HEK293 (cell line): ENCODE measurements around the gene SEPTIN3.
A peak's percentile ranks its signal among the peaks of the same experiment; 100 is the strongest.

Experiments used
- CTCF ChIA-PET: fragments of 350-600 bp; formaldehyde crosslinking; extraction: SDS; loops from one replicate; lab custom pipeline; 2021; ENCODE audit warnings: antibody characterized with exemption; lab: Yijun Ruan, JAX
- POLR2A ChIA-PET: fragments of 300-600 bp; formaldehyde crosslinking; extraction: SDS; loops from one replicate; lab custom pipeline; 2020; ENCODE audit warnings: antibody characterized with exemption, inconsistent platforms; lab: Yijun Ruan, JAX
- H3K27ac ChIP-seq: fragments of 200-500 bp; sonication (Bioruptor generic); 2 replicates; pipeline ENCODE4 v1.5.1; 2014; ENCODE audit warnings: low read depth, low read length, control low read depth, inconsistent platforms; ENCODE audit errors: extremely low read depth
- H3K36me3 ChIP-seq, 2 experiments: fragments of 200-500 bp in 1 of 2; sonication (Bioruptor generic) in 1 of 2; 1 replicate in 1 of 2; 2 replicates in 1 of 2; pipeline ENCODE4 v1.5.1; 2014 to 2017; ENCODE audit warnings: inconsistent platforms in 2 of 2, low read length in 2 of 2; ENCODE audit not compliant: control insufficient read depth in 2 of 2, insufficient read depth in 1 of 2
- H3K4me1 ChIP-seq: fragments of 200-500 bp; sonication (Bioruptor generic); 2 replicates; pipeline ENCODE4 v1.5.1; 2014; ENCODE audit warnings: mild to moderate bottlenecking, low read length, inconsistent platforms; ENCODE audit not compliant: control insufficient read depth, insufficient read depth
- H3K4me3 ChIP-seq: 2 replicates; pipeline ENCODE4 v1.5.1; 2011; ENCODE audit warnings: low read depth, mild to moderate bottlenecking, control low read depth, low read length, moderate library complexity
- H3K9me3 ChIP-seq: fragments of 200-500 bp; sonication (Bioruptor generic); 2 replicates; pipeline ENCODE4 v1.5.1; 2014; ENCODE audit warnings: low read depth, low read length, inconsistent platforms; ENCODE audit not compliant: control insufficient read depth, insufficient read depth
- ATF2 ChIP-seq: fragments of 450-650 bp; formaldehyde crosslinking; IDR thresholded peaks from 2 replicates; pipeline ENCODE4 v1.5.1; 2016; ENCODE audit warnings: missing biosample characterization, missing genetic modification characterization, low read depth
- EGR2 ChIP-seq: fragments of 450-650 bp; formaldehyde crosslinking; IDR thresholded peaks from 2 replicates; pipeline ENCODE4 v1.5.1; 2016; ENCODE audit warnings: low read depth, missing biosample characterization, missing genetic modification characterization
- GLI4 ChIP-seq: fragments of 450-650 bp; formaldehyde crosslinking; IDR thresholded peaks from 2 replicates; pipeline ENCODE4 v1.5.1; 2016; ENCODE audit warnings: missing biosample characterization, missing genetic modification characterization
- GLIS1 ChIP-seq: fragments of 450-650 bp; formaldehyde crosslinking; IDR thresholded peaks from 2 replicates; pipeline ENCODE4 v1.5.1; 2016; ENCODE audit warnings: missing biosample characterization, missing genetic modification characterization
- GLIS2 ChIP-seq: fragments of 450-650 bp; formaldehyde crosslinking; IDR thresholded peaks from 2 replicates; pipeline ENCODE4 v1.5.1; 2016; ENCODE audit warnings: missing biosample characterization, missing genetic modification characterization
- KLF17 ChIP-seq: fragments of 450-650 bp; formaldehyde crosslinking; IDR thresholded peaks from 2 replicates; pipeline ENCODE4 v1.5.1; 2016; ENCODE audit warnings: missing biosample characterization, missing genetic modification characterization
- KLF8 ChIP-seq: fragments of 450-650 bp; formaldehyde crosslinking; IDR thresholded peaks from 2 replicates; pipeline ENCODE4 v1.5.1; 2016; ENCODE audit warnings: missing biosample characterization, missing genetic modification characterization
- PBX3 ChIP-seq: sonication (generic); formaldehyde crosslinking; IDR thresholded peaks from 2 replicates; pipeline ENCODE4 v1.8.1; 2022; ENCODE audit warnings: mild to moderate bottlenecking, moderate library complexity, missing genetic modification reagents
- SETDB1 ChIP-seq: IDR thresholded peaks from one replicate; pipeline ENCODE4 v1.6.1; 2017; ENCODE audit warnings: mild to moderate bottlenecking, low read length, moderate library complexity, mixed read lengths; ENCODE audit not compliant: insufficient read length
- ZBTB21 ChIP-seq: fragments of 450-650 bp; formaldehyde crosslinking; IDR thresholded peaks from 2 replicates; pipeline ENCODE4 v1.5.1; 2017; ENCODE audit warnings: missing biosample characterization, missing genetic modification characterization
- ZBTB26 ChIP-seq: fragments of 450-650 bp; formaldehyde crosslinking; optimal IDR thresholded peaks from 2 replicates; pipeline ENCODE3; 2016; ENCODE audit warnings: missing biosample characterization, mild to moderate bottlenecking, missing genetic modification characterization
- ZBTB6 ChIP-seq: fragments of 450-650 bp; formaldehyde crosslinking; IDR thresholded peaks from 2 replicates; pipeline ENCODE4 v1.5.1; 2017; ENCODE audit warnings: missing biosample characterization, missing genetic modification characterization
- ZFHX2 ChIP-seq: fragments of 450-650 bp; formaldehyde crosslinking; conservative IDR thresholded peaks from 2 replicates; pipeline ENCODE4 v1.5.1; 2016; ENCODE audit warnings: missing biosample characterization, missing genetic modification characterization
- ZIC2 ChIP-seq: fragments of 450-650 bp; formaldehyde crosslinking; IDR thresholded peaks from 2 replicates; pipeline ENCODE4 v1.5.1; 2016; ENCODE audit warnings: missing biosample characterization, missing genetic modification characterization
- ZNF169 ChIP-seq: fragments of 450-650 bp; formaldehyde crosslinking; IDR thresholded peaks from 2 replicates; pipeline ENCODE4 v1.5.1; 2016; ENCODE audit warnings: missing biosample characterization, missing genetic modification characterization
- ZNF174 ChIP-seq: fragments of 450-650 bp; formaldehyde crosslinking; IDR thresholded peaks from 2 replicates; pipeline ENCODE4 v1.5.0; 2017; ENCODE audit warnings: missing biosample characterization, mild to moderate bottlenecking, missing genetic modification characterization
- ZNF19 ChIP-seq: fragments of 450-650 bp; formaldehyde crosslinking; IDR thresholded peaks from 2 replicates; pipeline ENCODE4; 2016; ENCODE audit warnings: missing biosample characterization, missing genetic modification characterization, low read depth
- ZNF24 ChIP-seq: fragments of 450-650 bp; formaldehyde crosslinking; IDR thresholded peaks from 2 replicates; pipeline ENCODE4 v1.5.1; 2016; ENCODE audit warnings: missing biosample characterization, missing genetic modification characterization
- ZNF398 ChIP-seq: fragments of 450-650 bp; formaldehyde crosslinking; IDR thresholded peaks from 2 replicates; pipeline ENCODE4 v1.5.1; 2017; ENCODE audit warnings: missing biosample characterization, missing genetic modification characterization
- ZNF404 ChIP-seq: fragments of 450-650 bp; formaldehyde crosslinking; IDR thresholded peaks from 2 replicates; pipeline ENCODE4 v1.5.1; 2017; ENCODE audit warnings: missing biosample characterization, missing genetic modification characterization
- ZNF488 ChIP-seq: fragments of 450-650 bp; formaldehyde crosslinking; IDR thresholded peaks from 2 replicates; pipeline ENCODE4 v1.5.1; 2016; ENCODE audit warnings: missing biosample characterization, missing genetic modification characterization
- ZNF544 ChIP-seq: fragments of 450-650 bp; formaldehyde crosslinking; IDR thresholded peaks from 2 replicates; pipeline ENCODE4 v1.5.0; 2017; ENCODE audit warnings: missing biosample characterization, missing genetic modification characterization
- ZNF621 ChIP-seq: fragments of 450-650 bp; formaldehyde crosslinking; IDR thresholded peaks from 2 replicates; pipeline ENCODE4 v1.5.1; 2017; ENCODE audit warnings: missing biosample characterization, missing genetic modification characterization
- ZNF664 ChIP-seq: fragments of 450-650 bp; formaldehyde crosslinking; IDR thresholded peaks from 2 replicates; pipeline ENCODE4 v1.5.1; 2016; ENCODE audit warnings: missing biosample characterization, missing genetic modification characterization
- ZNF677 ChIP-seq: fragments of 450-650 bp; IDR thresholded peaks from 2 replicates; pipeline ENCODE4 v1.5.0; 2018; ENCODE audit warnings: missing biosample characterization, mild to moderate bottlenecking, missing genetic modification characterization, moderate library complexity
- ZNF777 ChIP-seq: fragments of 450-650 bp; formaldehyde crosslinking; IDR thresholded peaks from 2 replicates; pipeline ENCODE4 v1.5.1; 2017; ENCODE audit warnings: missing biosample characterization, missing genetic modification characterization, borderline replicate concordance
- ZSCAN16 ChIP-seq: fragments of 450-650 bp; formaldehyde crosslinking; IDR thresholded peaks from 2 replicates; pipeline ENCODE4 v1.5.1; 2016; ENCODE audit warnings: missing biosample characterization, missing genetic modification characterization
- ZXDB ChIP-seq: fragments of 450-650 bp; formaldehyde crosslinking; IDR thresholded peaks from 2 replicates; pipeline ENCODE4 v1.5.1; 2016; ENCODE audit warnings: missing biosample characterization, missing genetic modification characterization

SEPTIN3 gene

GRCh38 chr22:41976961-41977566 lies 7.8 kb downstream of the SEPTIN3 start (continued):
- TF ChIP-seq ZNF404 (tag by site-specific recombination), result no peak
- peak; percentile 70 for TF ChIP-seq GLIS2 (tag by site-specific recombination)
- TF ChIP-seq GLIS1 (tag by site-specific recombination), result peak; percentile 46; the same call in 1 of the 2 replicates
- TF ChIP-seq ZBTB21 (tag by site-specific recombination), result no peak
- TF ChIP-seq ZNF174, result no peak
- TF ChIP-seq PBX3 (CRISPR knock-in tag), result 0 out of 2 replicates have a peak, but pooled peaks have one; percentile 47
- peak; percentile 37; the same call in 1 of the 2 replicates for TF ChIP-seq ZNF777 (tag by site-specific recombination)
- no peak for TF ChIP-seq ZNF664 (tag by site-specific recombination)
- TF ChIP-seq ZFHX2, result peak; percentile 68
- TF ChIP-seq ZNF621 (tag by site-specific recombination), result no peak
- peak; percentile 30; the same call in 1 of the 2 replicates for TF ChIP-seq KLF17 (tag by site-specific recombination)
- TF ChIP-seq ZNF544 (tag by site-specific recombination), result no peak
- peak; percentile 30 for TF ChIP-seq ZXDB (tag by site-specific recombination)
- no peak for TF ChIP-seq SETDB1
- peak; percentile 46 for TF ChIP-seq ZBTB26 (tag by site-specific recombination)
- no peak for TF ChIP-seq ATF2 (tag by site-specific recombination)
- TF ChIP-seq ZIC2 (tag by site-specific recombination), result peak; percentile 41; the same call in 1 of the 2 replicates
- TF ChIP-seq ZBTB6 (tag by site-specific recombination), result no peak
- TF ChIP-seq ZNF169 (tag by site-specific recombination), result no peak
- no peak for TF ChIP-seq ZSCAN16 (tag by site-specific recombination)

- CTCF ChIA-PET, result no interaction called here
- no peak overlapping the region for H3K4me3 ChIP-seq
- TF ChIP-seq ZNF677 (no peak), KLF8 (no peak), ZFHX2 (peak; percentile 63), ZNF398 (tag by site-specific recombination) (peak; percentile 55; the same call in 1 of the 2 replicates), ZBTB21 (tag by site-specific recombination) (no peak), GLI4 (tag by site-specific recombination) (no peak), ZNF19 (no peak), EGR2 (tag by site-specific recombination) (peak; percentile 59), ZNF24 (tag by site-specific recombination) (no peak), ZNF488 (tag by site-specific recombination) (no peak)
- POLR2A ChIA-PET, result no interaction called here
- H3K27ac ChIP-seq, result no peak overlapping the region
- no peaks in the 10 kb centered on the region for H3K9me3 ChIP-seq
- peaks cover 3% of the 10 kb centered on the region; the same call in 1 of the 2 replicates for H3K4me1 ChIP-seq
- no peaks in the 10 kb centered on the region for H3K36me3 ChIP-seq
These were observed 9.5 kb downstream of the SEPTIN3 start for GRCh38 chr22:41978732-41979131.
